OCI-M2 (cell line): Measurements from ENCODE around the gene KRT14.
"Not testable (repeated sequence)": the region's sequence is repeated elsewhere in the genome, so short reads cannot be mapped to it uniquely, and the experiment has no call there.

ENCODE experiments used
- DNase-seq: peaks from one replicate; lab custom pipeline; 2025; ENCODE audit not compliant: unreplicated experiment; lab: John Stamatoyannopoulos, UW

The KRT14 gene

DNA sequence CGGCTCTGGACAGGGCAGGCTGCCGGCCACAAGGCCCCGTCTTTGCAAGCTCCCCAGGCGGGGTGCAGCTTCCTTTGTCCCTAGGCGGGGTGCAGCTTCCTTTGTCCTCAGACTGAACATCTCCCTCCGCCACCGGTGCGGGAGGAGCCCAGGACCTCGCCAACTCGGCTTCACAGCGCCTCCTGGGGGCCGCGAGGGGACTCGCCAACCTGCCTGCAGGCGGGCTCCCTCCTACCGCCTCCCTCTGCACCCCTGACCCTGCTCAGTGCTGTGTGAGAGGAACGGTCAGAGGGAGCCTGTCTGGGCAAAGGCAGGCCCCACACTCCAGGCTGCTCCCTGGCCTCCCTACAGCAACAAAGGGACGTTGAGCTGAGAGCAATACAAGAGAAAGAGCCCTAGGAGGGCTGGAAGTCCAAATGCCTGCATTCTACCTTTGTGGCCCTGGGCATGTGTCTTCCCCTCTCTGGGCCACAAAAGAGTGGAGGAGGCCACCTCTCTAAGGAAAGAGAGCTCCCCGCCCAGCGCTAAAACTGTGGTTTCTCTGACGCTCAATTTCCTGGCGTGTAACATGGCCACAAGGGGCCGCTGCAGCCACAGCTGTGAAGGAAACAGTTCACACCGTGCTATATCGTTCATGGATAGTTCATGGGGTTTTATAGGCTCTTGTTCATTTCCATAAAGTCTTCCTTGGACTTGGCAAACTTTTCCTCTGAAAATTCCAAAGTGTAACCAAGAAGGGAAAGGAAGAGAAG is 37.7 kb downstream of the KRT14 start:
- DNase-seq: no peak

DNA sequence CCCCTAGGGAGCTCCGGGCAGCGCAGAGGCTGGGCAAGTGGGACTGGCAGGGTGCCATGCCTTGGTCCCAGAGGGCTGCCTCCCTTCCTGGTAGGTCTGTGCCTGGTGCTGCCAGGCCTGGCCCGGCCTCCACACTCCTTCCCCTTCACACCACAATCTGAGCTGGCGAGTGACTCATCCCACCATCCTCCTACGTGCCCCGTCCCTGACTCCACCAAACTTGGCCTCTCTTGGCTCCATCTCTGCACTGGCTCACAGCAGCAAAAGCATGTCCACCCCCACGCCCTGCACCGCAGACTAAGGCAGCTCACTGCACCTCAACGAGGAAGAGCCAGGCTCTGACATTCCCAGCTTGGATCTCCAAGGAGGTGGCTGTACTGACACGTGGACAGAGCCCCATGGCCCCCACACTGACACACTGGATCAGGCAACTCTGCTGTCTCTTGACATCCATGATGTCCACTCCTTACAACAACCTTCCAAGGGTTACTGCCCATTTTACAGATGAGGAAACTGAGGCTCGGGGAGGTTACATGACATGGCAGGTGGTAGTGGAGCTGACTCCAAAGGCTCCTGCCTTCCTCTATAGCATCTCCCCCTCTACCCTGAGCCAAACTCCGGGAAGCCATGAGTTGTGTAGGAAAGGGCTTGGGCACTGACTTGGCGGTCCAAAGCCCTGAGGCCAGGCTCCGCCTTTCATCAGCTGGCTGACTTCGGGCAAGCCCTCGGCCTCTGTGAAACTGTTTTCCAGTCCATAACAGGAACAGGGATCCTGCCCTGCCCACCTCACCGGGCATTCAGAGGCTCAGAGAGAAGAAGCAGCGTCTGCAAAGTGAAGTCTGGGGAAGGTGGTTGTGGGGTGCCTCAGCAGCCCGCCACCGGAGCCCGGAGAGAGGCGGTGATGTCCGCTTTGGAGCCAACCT is 38.5 kb downstream of the KRT14 start:
- no peak for DNase-seq

DNA sequence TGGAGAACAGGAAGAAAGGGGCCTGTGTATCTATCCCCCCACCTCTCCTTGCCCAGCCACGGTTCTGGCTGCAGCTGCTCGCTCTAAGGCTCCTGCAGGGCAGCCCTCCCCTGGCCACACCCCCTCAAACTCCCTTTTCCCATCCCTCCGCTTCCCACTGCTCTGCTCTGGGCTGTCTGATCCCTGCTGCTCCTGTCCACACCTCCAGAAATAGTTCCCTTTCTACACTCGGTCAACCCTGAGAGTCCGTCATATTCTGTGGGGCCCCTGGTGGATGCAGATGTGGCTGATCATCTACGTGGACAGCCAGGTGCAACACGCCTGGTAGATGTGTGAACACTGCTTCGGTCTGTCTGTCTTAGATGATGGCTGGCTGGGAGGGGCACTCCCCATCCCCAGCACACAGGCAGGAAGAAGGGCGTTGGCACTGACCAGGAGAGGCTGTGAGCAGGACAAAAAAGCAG is 39.3 kb downstream of the KRT14 start:
- no peak for DNase-seq

DNA sequence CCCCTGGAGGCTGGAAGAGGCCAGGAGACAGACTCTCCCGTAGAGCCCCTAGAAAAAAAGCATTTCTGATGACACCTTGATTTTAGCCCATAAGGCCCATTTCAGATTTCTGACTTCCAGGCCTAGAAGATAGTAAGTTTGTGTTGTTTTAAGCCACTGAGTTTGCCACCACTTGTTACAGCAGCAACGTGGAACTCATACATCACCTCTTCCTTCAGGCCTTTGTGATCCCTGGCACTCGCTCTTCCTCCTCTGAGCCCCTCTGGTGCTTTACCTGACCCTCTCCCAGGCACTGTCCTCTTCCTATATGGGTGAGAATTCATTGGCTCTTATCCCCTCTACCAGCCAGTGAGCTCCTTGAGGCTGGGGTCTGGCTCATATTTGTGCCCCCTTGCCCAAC is 39.9 kb downstream of the KRT14 start:
- no peak for DNase-seq

DNA sequence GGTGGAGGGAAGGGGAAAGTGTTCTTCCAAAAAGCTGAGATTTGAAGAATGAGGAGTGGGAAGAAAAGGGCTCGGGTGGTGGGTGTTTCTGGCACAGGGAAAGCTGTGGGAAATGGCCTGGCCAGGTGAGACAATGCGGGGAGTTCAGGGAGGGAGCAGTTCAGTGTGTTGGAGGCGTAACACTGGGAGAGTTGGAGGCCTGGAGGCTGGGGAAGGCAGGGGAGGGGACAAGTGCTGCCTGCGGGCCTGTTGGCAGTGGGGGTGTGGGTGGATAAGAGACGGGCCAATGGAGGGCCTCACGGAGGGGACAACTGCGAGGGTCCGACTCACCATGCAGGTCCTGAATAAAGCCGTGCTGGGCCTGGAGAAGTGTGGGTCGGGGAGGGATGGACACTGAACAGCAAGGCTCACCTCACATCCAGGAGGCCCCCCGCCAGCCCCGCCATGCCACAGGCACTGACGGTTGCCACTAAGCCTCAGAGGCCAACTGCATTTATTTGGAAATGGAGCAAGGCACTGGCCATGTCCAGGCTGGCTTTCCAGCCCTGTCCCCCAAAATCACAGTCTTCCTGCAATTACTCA is 40.8 kb downstream of the KRT14 start:
- no peak for DNase-seq

DNA sequence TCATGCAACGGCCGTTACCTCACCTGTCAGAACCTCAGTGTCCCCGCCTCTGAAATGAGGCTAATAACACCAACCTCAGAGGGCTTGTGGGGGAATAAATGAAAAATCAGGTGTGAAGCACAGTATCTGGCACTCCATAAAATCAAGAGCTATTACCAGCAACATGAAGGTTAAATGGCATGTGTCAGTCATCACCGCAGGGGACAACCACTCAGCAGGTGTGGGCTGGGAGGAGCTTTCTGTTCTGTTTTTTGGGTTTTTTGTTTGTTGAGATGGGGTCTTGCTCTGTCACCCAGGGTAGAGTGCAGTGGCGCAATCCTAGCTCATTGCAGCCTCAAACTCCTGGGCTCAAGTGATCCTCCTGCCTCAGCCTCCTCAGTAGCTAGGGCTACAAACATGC is 41.8 kb downstream of the KRT14 start:
- no peak for DNase-seq

DNA sequence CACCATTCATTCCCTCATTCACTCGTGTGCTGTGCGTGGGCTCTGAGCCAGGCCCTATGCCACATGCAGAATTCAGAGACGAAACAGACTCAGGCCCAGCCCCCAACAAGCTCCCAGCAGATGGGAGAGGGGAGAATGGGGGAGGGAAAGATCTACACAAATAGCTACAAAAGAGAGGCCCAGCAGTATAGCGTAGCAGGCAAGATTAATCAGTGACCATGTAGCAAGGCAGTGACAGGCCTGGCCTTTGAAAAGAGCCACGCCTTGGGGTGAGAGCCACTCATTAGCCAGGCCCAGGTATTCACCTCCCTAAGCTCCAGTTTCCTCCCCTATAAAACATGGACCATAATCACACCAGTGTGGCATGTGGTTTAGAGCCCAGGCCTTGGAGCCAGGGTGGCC is 42.2 kb downstream of the KRT14 start:
- DNase-seq: no peak

DNA sequence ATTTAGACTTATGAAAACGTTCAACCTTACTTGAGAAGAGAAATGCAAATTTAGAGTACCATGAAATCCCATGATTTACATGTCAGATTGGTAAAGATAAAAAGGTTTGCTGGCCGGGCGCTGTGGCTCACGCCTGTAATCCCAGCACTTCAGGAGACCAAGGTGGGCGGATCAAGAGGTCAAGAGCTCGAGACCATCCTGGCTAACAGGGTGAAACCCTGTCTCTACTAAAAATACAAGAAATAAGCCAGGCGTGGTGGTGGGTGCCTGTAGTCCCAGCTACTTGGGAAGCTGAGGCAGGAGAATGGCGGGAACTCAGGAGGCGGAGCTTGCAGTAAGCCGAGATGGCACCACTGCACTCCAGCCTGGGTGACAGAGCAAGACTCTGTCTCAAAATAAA is 43.9 kb downstream of the KRT14 start:
- DNase-seq: not testable (repeated sequence)

DNA sequence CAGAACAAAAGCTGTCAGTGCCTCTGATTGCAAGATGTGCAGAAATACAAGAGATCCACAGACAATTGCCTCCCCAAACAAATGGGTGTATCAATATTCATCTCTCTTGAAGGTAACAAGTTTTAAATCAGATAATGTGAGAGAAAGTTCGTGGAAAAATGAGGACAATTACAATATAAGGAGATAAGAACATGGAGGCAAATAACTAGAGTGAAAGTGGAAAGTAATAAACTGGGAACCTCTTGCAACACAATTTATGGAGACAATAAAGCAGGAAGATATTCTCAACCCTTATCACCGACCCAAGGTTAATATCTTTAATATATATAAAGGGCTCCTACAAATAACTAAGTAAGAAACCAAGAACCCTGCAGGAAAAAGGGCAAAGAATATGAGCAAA is 44.3 kb downstream of the KRT14 start:
- DNase-seq: no peak

DNA sequence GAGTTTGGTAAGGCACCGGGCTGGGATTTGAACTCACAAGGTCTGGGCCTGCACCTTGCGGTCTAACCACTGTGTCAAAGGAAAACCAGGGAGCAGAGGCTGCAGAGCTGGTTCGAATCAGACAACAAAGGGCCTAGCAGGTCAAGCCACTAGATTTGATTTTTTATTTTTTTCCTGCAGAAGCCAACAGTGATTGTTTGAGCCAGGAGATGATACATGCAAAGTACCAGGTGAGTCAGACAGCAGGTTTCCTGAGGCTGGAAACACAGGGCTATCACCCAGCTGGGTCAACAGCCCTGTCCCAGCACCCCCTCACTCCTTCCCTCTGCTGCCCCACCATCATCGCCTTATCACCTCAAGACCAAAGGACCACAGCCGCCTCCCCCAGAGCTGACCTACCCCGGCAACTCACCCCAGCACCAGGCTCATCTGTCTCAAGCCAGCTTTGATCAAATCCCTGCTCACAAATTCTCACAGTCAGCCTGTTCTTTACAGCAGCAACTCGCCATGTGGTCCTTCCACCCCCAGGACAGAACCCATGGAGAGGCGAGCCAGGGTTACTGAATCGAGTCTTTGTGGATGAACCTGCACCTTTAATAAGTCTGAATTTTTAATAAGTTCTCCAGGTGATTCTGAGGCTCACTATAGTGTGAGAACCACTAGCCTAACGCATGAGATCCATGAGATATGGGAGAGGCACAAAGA is 45.6 kb downstream of the KRT14 start:
- no peak for DNase-seq

DNA sequence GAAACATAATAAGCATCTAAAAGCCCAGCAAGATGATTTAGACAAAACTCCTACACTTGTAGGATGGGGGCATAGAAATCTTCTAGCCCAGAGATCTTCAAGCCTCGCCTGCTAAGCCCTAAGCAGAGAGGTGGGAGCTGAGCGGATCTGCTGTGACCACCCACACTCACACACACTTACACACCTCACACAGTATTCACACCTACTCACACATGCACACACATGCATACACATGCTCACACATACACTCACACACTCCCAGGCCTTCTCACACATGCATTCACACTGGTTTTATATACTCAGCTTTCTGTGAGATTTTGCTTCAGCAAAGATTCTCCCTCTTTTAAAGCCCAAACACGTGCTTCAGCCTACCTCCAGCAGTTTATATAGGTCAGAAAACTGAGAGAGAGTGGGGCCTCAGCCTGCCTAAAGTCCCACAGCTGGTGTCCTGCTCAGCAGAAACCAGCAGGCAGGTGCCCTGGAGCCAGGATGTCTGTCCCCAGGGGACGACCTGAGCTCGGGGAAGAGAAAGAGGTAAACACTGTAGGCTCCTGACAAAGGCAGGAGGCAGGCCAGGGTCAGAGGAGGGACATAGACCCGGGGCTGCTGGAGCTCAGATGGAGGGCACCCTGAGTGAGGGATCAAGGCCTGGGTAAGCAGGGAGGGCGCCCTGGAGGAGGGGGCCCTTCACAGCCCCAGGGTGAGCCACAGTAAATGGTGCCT is 46.6 kb downstream of the KRT14 start:
- no peak for DNase-seq

DNA sequence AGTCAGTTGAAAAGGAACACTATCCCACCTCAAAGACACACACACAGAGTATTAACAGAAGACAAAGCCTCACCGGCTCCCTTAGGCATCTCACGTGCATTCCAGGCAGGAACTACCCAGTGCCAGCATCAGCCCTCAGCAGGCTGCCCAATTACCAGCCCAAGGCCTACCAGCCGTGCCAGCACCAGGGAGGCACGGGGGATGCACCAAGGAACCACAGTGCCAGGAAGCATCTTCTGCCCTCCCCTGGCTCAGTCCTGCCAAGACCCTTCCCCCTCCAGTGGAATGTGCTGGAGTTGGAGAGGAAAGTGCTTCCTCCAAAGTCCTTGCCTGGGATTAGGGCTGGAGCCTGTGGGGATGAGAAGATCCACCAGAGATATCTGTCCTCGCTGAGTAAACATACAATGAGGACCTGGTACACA is 47.6 kb downstream of the KRT14 start:
- no peak for DNase-seq

DNA sequence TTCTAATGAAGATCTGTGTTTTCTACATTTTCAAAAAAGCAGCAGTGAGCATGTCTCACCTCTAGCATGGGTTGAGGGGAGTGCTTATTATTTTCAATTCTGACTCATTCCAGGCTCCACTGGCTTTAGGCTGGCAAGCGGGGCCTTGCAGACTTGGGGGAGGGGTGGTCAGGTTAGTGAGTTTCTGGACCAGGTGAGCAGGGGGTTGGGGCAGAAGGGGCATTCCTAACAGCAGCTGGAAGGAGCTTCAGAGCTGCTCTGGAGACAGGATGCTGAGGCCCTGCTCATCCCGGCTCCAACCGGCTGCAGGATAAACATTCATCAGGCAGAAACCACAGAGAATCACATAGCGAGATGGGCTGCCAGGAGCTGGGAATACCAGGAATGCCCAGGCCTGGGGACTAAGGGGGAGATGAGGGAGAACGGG is 48.1 kb downstream of the KRT14 start:
- DNase-seq: no peak

DNA sequence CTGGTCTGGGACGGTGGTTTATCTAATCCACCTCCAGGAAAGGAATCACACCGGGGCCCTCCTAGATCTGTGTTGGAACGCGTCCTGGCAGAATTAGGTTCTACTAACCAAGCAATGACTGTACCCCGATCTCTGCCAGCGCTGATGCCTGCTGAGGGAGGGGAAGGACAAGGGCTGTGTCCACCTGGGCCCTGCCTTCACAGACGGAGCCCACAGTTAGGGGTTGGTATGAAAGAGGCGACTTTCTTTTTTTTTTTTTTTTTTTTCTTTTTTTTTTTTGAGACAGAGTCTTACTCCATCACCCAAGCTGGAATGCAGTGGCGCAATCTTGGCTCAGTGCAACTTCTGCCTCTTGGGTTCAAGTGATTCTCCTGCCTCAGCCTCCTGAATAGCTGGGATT is 48.7 kb downstream of the KRT14 start:
- no peak for DNase-seq

DNA sequence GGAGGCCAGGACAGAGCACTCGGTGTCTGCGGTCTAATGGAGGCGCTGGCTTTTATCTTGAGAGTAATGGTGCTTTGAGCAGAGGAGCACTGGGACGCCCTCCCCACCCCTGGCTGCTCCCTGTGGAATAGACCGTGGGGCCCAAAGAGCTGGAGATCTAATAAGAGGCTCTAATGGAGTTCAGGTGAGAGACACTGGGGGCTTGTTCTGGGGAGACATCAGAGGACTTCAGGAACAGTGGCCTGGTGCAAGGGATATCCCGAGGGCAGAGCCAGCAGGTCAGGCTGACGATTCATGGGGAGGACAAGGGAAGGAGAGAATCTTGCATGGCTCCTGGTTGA is 49.1 kb downstream of the KRT14 start:
- no peak for DNase-seq

DNA sequence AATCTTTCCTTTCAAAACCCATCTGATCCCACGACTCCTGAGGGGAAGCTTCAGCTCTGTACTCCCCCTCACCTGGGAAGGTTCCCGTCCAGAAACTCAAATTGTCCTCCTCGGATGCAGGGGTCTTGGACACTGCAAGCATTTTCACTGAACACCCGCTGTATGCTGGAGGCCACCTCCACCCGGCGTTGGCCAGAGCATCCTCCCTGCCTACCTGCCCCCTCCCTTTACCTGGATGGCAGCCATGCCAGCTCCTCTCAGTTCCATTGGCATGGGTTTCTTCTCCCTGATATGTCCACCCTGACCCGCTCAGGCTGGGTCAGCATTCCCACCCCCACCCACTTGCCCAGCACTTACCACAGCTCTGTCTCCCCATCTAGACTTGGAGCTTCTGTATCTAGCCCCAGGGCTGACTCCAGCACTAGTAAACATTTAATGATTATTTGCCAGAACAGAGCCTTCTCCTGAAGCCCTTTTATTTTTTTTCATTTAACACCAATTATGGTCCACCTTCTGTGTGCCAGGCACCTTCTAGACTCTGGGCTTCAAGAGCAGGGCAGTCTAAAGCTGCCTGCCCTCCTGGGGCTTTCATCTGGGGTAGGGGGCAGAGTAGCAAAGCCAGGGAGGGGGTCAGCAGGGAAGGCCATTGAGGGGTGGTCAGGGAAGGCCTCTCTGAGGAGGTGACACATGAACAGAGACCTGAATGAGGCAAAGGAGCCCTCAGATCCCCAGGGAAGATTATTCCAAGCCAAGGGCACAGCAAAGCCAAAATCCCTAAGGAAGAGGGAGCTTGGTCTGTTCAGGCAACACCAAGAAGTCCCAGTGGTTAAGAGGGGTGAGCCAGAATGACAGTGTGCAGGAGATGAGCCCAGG is 49.7 kb downstream of the KRT14 start:
- DNase-seq: no peak

DNA sequence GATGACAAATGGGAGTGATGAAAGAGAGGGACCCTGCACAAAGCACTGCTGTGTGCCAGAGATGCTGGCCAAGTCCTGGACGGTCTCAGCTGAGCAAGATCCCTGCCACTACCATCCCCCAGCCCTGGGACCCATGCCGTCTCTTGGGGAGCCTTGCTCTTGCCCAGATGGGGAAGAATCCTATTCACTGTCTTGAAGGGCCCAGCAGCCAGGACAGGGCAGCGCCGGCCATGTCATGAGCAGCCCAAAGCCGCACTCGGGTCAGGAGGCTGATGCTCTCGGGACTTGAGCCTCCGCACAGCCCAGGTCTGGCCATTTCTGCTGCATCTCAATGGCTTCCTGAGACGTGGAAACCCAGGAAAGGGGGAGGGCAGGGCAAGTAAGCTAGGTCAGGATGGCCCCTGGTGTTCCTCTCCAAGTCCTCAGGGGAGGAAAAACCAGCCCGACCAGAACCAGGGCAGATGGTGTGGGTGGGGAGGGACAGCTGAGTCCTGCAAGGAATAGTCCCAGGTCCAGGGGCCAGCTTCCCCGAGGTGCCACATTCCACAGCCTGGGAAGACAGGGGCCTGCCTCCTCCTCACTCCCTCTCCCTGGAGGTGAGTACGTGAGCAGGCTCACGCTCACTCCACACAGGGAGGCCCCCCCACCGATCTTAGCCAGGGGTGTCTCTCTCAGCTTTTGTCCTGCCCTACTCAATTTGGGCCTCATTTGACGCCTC is 50.8 kb downstream of the KRT14 start:
- DNase-seq: no peak

DNA sequence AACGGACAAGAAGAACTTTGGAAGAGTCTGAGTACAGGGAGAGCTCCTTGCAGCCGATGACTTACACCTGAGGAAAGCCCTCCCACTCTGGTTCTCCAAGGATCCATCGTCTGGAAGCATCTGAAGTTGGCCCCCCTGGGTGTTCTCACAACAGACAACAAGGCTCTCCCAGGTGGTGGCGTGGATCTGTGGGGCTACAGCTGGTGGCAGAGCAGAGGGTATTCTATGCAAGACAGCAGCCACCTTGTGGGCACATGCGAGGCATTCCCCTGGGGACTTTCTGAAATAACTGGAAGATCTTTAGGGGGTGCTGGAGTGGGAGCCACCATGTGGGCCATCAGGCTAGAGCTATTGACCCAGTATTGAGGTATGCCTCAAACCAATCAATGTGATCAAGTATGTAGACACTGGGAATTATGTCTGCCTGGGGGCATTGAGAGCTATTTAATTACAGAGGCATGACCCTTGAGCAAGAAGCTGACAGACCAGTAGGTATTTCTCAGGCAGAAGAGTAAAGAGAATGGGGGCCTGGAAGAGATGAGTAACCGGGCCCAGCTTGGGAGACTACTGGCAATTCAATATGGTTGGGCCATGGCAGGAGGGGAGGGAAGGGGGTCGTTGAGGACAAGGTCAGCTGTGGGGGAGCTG is 51.7 kb downstream of the KRT14 start:
- no peak for DNase-seq

DNA sequence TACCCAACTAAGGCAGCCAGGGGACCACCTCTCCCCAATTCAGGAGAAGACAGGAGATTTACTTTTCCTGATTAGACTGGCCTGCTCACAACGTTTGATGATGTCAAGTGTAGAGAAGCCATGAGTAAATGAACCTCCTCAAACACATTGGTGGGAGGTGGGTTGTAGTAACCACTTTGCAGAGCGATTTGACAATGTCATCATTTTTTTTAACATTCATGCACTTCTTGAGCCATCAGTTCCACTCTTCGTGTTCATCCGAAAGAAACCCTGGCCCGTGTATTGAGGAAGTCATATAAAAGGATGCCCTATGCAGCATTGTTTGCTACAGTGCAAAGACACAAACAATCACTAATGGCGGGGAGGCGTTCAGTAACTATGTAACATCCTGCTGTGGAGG is 53.1 kb downstream of the KRT14 start:
- no peak for DNase-seq
